ENCODE results near the gene TTC7B. TPM values are rescaled to one million over a fixed set of nuclear protein-coding genes. Genes with fewer than 3 reads are reported as not detected.

Gene TTC7B
- total and polyA plus RNA-seq, 9 of the 15 experiments (the other 6 are each of a cell fraction or from before 2014, with no cell fraction given): 2.2 to 77.2 (median 36.7) TPM

- TF ChIP-seq SFPQ (IDR thresholded peaks at IDR 0.05; ENCODE audit: low read depth, low read length) (no peak), ZBTB49 (CRISPR knock-in tag; IDR thresholded peaks at IDR 0.05; ENCODE audit: borderline replicate concordance) (no peak), ZC3H4 (CRISPR knock-in tag; IDR thresholded peaks at IDR 0.05; ENCODE audit: borderline replicate concordance) (no peak), PRMT5 (CRISPR knock-in tag; IDR thresholded peaks at IDR 0.05) (no peak), FIP1L1 (IDR thresholded peaks at IDR 0.05; ENCODE audit: low read depth, low read length, poor library complexity, severe bottlenecking) (no peak), ESRRA (IDR thresholded peaks at IDR 0.05; ENCODE audit: borderline replicate concordance, low read depth) (no peak), ELF4 (CRISPR knock-in tag; IDR thresholded peaks at IDR 0.05) (no peak), ZNF408 (CRISPR knock-in tag; IDR thresholded peaks at IDR 0.05; ENCODE audit: low read depth) (no peak)
- TF ChIP-seq, protein P1, sequence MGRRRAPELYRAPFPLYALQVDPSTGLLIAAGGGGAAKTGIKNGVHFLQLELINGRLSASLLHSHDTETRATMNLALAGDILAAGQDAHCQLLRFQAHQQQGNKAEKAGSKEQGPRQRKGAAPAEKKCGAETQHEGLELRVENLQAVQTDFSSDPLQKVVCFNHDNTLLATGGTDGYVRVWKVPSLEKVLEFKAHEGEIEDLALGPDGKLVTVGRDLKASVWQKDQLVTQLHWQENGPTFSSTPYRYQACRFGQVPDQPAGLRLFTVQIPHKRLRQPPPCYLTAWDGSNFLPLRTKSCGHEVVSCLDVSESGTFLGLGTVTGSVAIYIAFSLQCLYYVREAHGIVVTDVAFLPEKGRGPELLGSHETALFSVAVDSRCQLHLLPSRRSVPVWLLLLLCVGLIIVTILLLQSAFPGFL (CRISPR knock-in tag; IDR thresholded peaks at IDR 0.05): no peak
Observed at GRCh38 chr14:90608929-90609341, 207.3 kb downstream of the TTC7B start (continued).

Data from K562 (cell line).